Brain pericyte (primary cell): ENCODE results near the gene TMEFF1.
A peak's percentile ranks its signal among the peaks of the same experiment; 100 is the strongest.

Source experiments
- DNase-seq: peaks from one replicate; pipeline ENCODE4 v3.0.0-alpha.2; 2012; ENCODE audit warnings: low read depth, low spot score

The TMEFF1 gene

DNA sequence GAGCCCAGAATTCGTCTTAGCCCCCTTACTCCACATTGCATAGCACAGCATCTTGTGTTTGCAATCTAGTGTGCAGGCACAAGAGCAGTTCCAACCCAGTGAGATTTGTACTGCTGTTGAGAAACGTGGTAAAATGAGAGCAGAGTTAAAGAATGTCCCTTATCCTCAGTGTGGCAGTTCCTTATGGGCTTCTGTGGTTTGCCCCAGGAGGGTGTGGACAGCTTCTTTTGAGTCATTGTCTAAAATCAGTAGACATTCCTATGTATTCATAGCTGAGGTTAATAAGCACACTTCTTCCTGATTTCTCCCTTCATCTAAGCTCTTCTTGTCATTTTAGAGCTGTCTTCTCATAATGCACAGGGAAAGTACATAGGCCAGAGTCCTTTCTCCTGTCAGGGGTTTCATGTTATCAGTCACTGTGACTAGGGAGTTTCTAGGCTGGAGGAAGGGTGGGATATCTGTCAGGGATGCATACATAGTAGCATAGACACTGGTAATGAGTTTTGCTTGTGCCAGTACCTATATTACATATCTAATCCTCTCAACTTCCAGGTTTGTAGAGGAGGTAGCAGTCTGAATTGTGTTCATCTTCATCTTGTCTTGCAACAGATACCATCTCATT is 102.9 kb downstream of the TMEFF1 start:
- no peak for DNase-seq

- DNase-seq: no peak
Measured at GRCh38 chr9:100577776-100578448, 105.0 kb downstream of the TMEFF1 start, which contains the start of gene CAVIN4. Gene CAVIN4 (plus strand): TSS chr9:100578079. CDS start chr9:100578144, 65 bp downstream.

DNA sequence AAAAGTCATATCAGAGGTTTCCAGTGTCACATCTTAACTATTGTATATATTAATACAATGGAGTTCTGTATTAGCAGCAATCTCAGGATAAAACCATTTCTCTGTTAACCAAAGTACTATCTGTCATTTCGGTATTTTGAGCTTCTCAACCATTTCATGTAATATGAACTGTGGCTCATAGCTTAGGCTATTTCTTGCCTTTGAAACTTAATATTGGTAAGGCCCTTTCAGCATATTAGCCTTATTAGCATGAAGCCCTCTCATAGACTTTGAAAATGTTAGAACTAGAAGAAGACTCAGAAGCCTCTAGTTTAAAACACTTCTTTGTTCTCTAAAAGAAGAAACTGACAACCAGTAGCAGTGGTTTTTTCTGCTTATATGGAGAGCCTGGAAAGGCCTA is 105.7 kb downstream of the TMEFF1 start:
- no peak for DNase-seq

DNA sequence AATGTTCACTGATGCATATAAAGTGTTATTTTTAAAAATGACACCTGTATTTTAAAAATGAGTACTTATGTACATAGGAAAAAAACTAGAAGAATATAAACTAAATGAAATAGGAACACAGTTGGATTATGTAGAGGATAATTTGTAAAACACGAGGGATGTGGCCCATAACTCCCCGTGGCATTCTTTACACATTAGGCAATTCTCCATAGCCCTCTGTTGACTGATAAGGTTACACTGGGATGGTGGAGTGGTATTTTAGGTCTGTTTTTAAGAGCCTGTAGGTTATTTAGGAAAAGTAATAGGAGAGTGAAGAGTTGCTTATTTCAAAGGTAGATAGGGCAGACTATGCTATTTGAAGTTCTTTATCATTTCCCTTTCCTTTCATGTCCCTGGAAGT is 106.7 kb downstream of the TMEFF1 start:
- no peak for DNase-seq

- no peak for DNase-seq
Measured at GRCh38 chr9:100580257-100580656, 107.3 kb downstream of the TMEFF1 start.

DNA sequence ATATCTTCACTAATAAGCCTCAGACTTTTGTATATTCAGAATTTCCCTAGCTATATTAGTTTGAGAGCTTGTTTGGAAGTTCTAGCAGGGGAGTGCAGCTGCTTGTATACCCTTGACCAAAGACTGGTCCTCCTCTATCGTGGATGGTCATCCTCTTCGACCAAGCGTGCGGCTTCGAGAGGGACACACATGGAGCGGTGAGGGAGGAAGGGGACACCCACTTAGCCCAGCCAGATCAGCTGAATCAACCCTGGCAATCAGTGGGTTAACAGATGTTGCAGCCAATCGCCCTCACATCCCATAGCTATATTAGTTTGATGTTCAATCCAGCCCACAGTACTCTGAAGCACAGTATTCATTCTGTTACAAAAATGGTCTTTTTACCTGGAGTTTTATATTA is 108.1 kb downstream of the TMEFF1 start:
- DNase-seq: no peak

GRCh38 chr9:100581661-100582060 is 108.7 kb downstream of the TMEFF1 start:
- no peak for DNase-seq

DNA sequence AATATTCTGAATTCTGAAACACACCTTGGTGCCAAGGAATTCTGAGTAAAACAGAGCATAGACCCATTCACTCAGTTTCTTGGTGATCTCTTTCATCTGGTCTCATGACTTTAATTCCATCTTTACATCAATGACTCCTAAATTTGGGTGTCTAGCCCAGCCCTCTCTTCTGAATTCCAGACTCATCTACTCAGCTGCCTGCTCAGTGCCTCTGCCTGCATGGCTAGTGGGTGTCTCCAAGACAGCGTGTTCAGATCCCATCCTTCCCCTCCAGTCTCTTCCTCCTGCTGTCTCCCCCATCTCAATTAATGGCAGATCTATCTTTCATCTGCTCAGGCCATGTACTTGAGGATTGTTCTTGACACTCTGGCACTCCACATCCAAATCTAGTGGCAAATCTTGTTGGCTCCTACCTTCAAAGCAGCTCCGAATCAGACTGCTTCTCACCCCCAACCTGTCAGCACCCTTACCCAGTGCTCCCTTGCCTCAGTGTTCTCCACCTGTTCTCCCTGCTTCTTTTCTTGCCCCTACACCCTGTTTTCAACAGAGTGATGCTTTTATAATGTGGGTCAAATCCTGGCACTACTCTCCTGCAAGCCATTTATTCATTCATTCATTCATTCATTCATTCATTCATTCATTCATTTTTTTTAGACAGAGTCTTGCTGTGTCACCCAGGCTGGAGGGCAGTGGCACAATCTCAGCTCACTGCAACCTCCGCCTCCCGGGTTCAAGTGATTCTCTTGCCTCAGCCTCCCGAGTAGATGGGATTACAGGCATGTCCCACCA is 110.3 kb downstream of the TMEFF1 start:
- no peak for DNase-seq

DNA sequence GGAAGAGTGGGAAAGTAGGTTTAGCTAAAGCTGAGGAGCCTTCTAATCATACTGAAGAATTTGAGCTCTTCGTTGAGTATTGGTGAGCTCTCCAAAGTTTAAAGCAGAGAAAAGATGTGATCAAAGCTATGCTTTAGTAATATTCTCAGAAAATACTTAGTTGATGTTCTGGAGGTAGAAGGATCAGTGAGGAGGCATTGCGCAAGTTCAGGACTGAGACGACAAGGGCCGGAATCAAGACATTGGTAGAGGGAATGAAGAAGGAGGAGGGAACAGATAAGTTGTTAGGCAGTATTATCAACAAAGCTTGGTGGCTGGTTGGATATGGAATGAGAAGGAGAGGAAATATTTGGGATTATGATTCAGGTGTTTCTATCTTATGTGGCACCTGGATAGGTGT is 112.0 kb downstream of the TMEFF1 start:
- no peak for DNase-seq

GRCh38 chr9:100586093-100586492 is 113.1 kb downstream of the TMEFF1 start:
- no peak for DNase-seq

GRCh38 chr9:100587375-100587774 is 114.4 kb downstream of the TMEFF1 start:
- no peak for DNase-seq

GRCh38 chr9:100589582-100589981 is 116.6 kb downstream of the TMEFF1 start:
- DNase-seq: no peak

DNA sequence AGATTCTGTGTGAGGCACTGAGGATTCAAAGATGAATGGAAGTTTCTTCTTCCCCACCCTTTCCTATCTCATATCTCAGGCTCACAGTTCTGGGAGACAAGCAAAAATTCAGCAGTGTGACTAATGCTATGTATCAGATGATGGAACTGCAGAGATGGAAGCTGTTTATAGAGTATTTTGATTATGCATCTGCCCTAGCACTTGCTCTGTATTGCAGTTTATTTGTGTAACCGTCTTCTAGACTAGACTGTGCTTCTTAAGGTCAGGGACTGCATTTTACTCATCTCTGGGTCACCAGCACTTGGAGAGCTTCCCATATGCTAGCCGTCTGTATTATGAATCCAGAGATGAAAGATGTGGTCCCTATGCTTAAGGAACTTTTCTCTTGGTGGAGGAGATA is 117.5 kb downstream of the TMEFF1 start:
- DNase-seq: no peak

DNA sequence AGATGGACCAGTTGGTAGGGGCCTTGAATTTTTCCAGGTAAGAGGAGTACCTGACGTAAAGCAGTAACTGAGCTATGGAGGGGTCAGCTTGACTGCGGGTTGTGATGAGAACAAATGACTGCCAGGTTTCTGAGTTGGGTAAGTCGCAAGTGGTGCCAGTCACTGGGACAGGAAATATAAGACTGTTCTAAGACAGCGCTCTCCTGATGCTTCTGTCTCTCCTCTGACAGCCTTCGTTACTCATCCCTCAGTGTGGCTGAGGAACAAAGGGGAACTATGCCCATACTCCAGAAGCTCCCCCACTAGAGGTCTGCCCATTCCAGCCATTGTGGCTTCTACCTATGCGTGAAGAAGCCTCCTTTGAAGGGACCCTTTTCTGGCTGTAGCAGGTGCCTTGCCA is 118.2 kb downstream of the TMEFF1 start:
- no peak for DNase-seq

DNA sequence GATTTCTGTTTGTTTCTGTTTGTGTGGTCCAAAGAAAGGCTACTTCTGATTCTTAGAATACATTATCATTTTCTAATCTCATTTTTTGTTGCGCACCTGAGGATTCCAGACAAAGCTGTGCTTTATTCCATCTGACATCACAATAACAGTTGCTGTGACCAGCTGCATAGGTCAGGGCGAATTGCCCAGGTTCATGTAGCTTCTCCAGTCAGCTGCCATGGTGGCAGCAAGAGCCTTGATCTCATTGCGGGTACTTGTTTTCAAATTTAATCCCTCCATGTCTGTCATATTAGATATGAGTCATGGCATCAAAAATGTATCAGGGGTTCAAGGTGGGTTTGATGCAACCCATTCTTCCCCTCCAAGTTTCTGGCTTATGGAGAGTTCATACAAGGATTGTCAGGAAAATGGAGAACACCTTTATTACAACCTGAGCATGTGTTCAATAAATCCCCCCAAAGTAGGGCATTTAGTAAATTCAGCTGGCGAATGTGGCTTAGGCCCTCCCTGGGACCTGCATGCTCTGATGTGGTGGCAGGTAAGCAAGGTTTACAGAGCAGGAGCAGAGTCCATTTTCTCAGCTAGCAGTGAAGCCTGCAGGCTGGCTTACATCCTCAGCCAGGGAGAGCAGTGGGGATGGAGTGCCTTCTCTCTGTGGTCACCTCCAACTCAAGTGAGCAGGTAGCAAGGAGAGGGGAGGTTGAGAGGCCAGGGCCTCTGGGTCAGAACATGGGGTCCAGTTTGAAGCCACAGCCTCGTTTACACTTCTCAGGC is 118.9 kb downstream of the TMEFF1 start:
- DNase-seq: no peak

DNA sequence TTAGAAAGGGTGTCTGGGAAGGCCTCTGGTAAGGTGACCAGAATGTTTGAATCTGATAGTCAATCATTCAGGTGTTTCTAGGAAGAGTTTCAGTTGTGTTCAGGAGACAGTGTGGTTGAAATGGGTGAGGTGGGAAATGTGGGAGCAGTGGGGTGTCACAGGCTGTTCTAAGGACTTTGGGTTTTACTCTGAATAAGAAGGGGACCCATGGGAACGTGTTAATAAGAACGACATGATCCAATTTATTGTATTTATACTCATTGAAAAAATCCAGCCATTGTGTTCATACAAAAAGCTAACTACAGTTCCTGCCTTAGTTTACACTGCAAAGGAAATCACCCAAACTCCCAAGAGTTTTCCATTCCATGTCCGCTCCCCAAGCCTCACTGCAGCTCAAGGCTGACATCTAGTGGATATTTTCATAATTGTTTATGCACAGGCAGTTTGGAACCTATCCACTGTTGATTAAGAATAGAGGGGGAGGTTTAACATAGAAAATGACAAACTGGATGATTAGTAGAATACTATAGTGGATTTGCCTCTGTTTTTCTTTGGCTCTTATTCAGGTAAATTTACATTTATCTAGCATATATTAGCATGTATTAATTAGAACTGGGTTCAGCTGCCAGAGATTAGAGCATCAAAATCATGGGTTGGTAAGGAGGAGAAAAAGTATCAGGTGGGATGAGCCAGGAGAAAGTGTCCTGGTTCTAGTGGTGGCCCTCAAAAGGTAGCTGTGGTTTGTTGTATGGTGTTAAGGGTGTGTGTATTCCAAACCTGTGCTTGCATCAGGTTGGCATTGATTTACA is 122.6 kb downstream of the TMEFF1 start:
- peak; percentile 47 for DNase-seq

DNA sequence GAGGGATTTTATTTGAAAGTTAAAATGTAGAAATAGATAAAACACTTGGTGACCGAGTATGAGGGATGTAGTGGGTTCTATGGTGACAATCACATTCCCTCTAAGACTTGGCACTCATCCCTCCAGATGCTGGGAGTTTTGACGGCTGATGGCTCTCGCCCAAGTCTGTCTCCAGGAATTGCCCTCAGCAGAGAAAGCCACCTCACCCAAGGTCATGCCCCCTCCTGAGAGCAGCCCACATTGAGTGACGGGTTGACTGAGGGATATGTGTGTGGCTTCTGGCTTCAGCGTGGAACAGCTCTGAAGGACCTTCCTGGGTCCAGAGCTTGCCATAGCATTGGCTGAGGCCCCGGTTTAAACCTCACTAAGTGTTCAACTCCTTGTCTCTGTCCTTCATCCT is 124.3 kb downstream of the TMEFF1 start:
- no peak for DNase-seq

DNA sequence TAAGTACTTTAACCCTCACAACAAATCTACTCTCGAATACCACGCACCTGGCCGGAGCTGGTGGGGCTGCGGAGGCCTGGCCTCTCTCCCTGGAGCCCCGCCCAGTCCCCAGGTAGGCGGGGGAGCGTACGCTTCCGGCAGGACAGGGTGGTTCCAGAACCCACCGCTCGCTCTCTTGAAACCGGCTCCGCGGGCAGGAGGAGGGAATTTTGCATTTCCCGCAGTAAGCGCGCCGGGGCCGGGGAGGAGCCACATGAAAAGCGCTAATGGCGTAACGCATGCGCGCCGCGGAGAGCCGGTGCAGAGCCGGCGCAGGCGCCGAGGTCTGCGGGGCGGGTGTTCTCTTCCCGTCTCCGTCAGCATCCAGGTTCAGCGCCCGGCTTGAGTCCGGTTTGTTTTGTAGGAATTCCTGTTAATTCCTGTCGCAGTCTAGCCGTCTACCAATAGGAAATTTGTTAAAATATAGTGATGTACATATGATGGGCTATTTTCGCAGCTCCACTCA is 125.7 kb downstream of the TMEFF1 start:
- no peak for DNase-seq

DNA sequence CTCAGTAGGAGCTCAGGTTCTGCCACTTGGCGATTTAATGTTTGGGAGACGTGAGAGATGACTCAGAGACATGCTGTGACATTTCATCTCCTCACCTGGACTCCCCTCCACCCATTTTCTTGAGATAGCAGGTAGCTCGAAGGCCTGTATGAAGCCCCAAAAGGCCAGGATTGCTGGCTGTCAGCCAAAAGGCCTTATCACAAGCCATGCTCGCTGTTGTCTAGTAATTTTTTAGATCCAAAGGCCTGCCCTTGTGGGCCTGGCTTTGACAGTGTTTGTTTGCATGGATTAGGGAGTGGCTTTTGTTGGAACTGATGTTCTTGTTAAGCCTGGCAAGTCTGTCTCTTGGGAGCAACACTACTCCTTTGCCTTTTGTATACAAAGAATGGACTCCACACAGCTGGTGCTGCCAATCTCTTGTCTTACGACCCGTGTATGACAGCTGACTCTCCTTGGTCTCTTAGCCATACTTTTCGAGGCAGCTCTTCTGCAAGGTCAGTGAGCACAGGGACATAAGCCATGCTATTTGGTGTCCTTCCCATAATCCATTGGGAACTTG is 127.7 kb downstream of the TMEFF1 start:
- no peak for DNase-seq

- DNase-seq: no peak
Measured at GRCh38 chr9:100601216-100601615, 128.3 kb downstream of the TMEFF1 start.
